ENCODE results near the gene TNNC1.
A peak's percentile ranks its signal among the peaks of the same experiment; 100 is the strongest.

TNNC1 gene

DNA sequence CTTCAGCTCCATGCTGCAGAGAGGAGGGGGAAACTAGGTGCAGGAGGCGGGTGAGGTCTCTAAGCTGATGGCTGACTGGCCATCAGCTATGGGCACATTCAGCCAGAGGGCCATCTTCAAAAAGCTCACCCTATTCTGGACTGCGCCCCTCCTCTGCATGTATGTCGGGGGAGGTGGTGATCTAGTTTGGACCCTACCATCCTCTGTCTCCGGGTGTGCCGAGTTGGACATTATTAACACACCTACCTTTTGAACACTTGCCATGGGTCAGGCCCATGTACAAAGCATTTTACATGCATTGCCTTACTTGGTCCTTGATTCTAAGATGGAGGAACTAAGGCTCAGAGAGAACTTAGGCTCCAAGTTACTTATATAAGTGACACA, 3.0 kb upstream of the TNNC1 start:
- no peak for DNase-seq

DNA sequence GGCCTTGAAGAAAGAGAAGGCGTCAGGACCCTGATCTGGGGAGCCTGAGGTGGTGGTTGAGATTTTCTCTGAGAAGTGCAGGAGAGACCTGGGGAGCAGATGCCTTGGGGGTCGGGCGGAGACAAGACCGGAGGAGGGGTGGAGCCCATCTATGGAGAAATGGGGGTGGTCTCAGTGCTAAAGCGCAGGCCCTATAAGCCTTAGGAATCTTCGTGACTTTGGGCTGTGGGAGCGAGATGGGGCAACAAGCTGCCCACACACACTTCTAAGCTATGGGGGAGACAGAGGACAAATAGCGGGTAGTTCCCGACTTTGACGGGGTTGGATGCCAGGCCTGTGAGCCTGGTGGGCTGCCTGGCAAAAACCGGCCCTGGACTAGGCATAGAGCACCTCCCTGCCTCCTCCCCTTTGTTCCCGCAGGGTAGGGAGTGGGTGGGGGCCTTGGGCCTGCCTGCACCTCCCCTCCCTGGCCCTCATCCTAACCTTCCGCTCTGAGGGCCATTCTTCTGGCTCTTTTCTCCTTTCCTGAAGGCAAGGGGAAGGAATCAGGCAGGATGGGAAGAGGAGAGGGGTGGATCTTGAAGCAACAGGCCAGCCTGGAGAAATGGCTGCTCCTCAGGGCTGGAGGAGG, 2.4 kb upstream of the TNNC1 start:
- no peak for DNase-seq

DNA sequence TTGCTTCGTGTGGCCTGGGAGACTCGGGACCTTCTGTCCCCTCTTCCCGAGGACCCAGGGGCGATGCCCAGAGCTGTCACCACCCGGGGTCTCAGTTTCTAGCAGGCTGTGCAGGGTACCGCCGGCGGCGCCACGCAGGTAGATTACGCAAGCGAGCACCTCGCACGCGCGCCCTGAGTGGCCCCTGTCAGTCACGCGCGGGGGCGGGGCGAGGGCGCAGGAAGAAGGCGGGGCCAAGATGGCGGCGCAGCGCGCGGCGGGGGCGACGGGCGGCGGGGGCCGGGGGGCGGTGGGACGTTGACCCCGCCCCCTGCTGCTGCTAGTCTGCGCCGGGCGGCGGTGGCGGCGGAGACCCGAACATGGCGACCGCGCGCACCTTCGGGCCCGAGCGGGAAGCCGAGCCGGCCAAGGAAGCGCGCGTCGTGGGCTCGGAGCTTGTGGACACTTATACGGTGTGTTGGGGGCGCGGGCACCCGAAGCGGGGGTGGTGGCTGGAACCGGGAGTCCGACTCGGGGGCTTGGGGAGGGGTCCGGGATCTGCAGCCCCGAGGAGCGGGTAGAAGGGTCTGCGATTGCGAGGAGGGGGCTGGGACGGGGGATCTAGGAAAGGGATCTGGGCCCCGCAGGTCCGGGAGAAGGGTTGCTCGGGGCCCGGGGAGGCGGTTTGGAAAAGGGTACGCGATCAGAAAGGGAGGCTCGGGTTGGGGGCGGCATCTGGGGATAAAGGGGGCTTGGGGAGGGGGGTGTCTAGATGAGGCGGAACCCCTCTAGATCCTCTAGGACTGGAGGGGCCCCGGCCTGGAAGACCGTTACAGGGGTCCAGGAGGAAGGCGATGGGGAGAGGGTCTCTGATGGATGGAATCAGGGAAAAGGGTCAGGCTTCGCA, 1.7 kb upstream of the TNNC1 start, which contains the start of gene NISCH:
Gene NISCH (plus strand): TSS at position 322 of the 886 bp plus-strand sequence. CDS start 38 bp downstream, at position 360.
- peak; percentile 68 for DNase-seq

DNA sequence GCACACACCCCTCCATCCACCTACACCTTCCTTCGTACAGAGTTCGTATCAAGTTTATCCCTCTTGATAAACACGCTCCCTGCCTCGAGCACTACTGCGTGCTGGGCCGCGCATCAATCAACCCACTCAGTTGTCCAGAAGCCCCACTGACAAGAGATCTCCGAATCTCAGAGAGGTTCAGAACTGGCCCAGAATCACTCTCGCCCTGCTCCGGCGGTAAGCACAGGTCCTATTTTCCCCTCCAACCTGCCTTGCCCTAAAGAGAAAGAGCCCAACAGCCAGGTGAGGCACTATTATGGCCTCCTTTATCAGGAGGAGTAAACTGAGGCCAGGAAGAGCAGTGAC, 1.1 kb upstream of the TNNC1 start:
- no peak for DNase-seq

DNA sequence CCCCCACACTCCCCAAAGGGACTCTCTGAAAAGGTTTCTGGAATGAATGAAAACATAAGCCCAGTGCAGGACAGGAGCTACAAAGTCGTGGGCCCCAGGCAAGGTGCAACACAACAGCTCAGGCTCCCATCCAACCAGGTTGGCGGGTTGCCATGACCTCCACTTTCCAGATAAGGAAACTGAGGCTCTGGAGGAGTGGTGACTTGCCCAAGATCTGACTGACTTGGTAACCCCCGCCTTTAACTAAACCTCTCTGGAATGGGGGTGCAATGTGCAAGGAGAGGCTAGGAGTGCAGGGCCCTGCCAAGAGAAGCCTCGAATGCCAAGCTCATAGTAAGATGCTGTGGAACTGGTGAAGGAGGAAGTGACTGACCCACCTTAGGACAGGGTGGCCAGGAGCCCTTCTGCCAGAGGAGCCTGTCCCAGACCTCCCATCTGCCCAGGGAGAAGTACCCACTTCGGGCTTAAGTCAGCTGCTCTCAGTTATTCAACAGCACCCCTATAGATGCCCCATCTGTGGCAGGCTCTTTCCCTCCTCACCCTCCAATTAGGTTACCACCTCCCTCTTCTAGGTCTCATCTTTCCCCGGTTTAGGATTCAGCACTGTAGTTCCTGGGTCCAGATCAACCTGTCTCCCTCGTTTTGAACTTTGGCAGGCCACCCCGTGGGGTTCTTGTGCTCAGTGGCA, 553 bp upstream of the TNNC1 start:
- no peak for DNase-seq

DNA sequence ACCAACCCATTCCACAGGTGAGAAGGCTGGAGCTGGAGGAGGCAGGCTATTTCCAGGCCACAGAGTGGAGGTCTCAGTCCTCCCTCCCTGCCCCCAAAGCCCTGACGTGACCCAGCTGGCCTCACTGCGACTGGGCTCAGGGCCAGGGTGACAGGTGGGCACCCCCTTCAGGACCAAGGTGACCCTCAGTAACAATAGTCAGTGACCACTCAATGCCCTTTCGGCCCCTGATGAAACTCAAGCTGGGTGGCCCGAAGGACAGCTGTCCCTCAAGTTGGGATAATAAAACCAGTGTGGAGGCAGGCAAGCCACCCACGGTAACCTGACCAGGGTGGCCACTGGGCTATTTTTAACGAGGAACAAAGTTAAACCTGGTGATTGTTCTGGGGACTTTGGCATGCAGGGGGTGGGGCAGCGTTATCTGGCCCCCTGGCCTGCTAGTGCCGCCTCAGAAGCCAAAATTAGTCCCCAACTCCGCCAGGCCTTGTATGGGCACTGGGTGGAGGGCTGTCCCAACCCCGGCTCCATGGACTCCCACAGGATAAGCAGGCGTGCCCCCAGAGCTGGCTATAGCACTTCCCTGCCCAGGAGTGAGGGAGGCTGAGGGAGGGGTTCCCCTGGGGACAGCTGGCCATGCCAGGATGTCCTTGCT, 1.1 kb downstream of the TNNC1 start:
- DNase-seq: no peak

DNA sequence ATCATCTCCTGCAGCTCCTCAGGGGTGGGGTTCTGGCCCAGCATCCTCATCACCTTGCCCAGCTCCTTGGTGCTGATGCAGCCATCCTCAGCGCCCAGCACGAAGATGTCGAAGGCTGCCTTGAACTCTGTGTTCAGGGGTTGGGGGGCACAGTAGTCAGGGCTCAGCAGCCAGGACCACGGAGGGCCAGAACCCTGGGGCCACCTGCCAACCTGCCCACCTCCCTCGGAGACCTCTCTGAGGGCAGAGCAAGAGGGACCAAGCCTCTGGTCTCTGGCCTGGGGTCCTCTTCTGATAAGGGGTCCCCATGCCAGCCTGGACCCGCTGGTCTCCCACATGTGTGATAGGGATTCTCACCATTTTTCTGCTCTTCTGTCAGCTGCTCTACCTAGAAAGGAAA, 1.7 kb downstream of the TNNC1 start:
- DNase-seq: no peak

DNA sequence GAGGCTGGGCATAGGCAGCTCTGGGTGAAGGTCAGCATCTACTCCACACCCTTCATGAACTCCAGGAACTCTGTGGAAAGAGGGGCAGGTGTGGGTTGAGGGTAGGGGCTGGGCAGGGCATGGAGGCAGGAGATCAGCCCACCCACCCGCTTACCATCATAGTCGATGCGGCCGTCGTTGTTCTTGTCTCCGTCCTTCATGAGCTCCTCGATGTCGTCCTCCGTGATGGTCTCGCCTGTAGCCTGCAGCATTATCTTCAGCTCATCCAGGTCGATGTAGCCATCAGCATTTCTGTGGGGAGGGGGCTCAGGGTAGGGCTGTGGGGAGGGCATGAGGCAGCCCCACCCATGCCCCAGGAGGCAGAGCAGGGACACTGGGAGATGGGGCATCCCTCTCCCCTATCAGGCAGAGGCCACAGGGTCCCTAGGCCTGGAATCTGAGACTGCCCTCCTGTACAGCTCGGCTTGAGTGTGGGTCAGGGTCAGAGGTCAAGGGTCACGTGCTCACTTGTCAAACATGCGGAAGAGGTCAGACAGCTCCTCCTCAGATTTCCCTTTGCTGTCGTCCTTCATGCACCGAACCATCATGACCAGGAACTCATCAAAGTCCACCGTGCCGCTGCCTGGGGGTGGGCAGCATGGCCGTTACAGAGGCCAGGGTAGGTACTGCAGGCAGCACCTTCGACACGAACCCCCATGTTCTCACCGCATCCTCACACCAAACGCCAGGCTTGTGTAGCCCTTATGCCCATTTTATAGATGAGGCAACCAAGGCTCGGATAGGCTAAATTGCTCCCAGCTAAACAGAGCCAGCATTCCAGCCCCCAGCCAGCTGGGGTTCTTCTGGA, 2.4 kb downstream of the TNNC1 start:
- no peak for DNase-seq

DNA sequence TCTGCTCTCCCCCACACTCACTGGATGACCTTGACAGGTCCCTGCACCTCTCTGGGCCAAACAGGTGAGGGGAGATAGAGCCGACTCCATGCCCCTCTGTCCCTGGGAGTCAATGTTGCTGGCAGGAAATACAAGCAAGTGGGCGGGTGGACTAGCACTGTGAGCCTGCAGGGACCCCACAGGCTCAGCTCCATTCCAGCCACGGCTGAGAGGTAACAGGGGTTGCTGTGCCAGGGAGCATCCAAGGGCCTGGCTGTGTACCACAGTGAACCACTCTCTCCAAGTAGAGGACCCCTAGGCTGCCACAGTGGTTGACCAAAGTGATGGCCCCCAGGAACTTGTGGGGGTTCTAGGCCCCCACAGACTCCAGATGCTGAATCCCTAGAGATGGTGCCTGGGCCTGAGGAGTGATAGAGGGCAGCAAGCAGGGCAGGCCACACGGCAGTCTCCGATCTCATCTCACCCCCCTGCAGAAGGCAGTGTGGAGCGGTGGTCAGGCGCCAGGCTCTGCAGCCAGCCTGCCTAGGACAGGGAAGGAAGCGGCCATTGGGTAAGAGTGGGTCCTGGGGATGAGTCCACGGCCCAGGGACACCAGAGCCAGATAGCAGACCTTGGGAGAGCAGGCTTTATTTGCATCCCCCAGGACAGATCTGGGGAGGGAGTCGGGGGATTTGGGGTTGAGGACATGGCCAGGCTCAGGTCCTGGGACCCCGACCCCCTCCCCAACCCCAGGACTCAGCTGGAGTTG, 3.2 kb downstream of the TNNC1 start:
- no peak for DNase-seq

DNA sequence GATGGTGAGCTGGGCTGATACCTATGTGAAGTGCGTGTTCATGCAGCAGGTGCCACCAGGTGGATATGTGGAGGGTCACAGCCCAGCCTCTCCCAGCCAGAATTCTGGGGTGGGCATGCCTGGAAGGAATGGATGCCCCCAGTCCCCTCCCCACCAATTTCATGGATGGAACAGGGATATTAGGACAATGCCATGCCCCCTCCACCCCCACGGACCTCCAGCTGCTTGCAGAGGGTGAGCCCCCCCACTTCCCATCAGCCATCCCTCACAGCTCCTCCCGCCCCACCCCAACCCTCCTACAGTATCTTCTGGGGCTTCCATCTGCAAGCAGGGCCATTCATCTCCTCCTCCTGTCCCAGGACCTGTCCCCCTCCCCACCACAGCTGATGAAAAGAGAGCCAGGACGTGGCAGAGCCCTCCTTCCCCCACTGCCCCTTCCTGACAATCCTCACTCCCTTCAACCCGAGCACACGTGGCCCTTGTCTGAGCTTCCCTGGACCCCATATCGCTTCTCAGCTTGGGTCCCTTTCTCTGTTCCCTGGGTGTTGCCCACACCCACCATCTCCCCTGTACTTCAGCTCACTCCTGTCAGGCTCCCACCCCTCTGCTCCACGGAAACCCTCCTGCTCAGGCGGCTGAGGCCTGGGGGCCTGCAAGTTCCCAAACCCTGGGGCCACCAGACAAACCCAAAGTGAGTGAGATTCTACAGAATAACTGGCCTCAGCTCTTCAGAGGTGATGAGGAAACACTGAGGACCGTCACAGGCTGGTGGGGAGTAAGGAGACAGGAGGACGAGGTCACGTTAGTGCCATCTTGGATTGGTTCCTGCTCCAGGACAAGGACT, 6.1 kb downstream of the TNNC1 start:
- no peak for DNase-seq

DNA sequence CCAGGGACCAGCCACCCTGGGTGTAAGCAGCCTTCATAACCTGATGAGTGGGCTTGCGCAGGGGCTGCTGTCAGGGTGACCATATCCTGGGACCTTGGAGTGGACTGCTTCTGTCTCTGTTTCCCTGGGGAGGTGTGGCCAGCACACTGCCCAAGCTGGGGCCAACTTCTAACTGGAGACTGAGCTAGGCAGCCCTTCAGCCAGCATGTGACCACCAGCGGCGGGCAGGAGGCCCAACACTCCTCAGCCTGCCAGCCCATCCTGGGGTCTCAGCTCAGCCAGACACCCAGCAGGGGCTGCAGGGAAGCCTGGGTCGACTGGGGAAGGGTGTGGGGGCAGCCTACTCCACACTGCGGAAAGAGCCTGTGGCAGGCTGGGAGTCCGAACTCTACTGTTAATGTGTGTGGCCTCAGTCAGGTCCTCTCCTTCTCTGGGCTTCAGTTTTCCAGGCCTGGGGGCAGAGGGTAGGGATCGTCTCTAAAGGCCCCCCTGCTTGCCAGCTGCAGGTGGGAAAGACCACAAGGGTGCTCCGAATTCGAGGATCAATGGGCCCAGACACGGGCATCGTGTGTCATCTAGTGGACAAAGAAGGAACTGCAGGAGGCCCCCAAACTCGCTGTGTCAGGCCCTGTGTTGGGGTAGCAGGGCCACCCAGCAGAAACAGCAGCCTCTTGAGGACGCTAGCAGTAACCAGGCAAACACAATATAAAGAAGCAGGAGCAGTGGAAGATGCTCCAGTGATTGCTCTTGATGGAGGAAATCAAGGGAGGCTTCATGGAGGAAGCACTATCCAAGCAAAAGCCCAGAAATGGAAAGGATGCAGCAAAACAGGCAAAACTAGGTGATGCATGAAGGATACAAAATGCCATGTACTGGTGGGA, 7.0 kb downstream of the TNNC1 start:
- DNase-seq: peak; percentile 2

DNA sequence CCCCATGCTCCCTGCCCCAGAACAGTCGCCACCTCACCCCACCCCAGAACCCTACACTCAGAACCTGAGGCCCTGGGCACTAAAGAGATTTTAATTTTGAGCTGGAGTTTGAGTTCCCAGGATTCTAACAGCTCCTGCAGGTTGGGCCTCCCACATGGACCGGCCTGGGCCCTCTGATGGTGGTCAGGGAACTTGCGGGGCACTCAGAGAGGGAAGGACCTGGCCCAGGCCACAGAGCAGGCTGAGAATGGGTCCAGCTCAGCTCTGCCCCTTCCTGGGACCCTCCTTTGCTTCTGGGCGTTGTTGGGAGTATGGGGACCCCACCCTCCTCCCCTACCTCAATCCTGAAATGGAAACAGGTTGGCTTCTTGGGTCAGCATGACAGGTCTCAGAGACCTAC, 7.8 kb downstream of the TNNC1 start:
- DNase-seq: no peak

DNA sequence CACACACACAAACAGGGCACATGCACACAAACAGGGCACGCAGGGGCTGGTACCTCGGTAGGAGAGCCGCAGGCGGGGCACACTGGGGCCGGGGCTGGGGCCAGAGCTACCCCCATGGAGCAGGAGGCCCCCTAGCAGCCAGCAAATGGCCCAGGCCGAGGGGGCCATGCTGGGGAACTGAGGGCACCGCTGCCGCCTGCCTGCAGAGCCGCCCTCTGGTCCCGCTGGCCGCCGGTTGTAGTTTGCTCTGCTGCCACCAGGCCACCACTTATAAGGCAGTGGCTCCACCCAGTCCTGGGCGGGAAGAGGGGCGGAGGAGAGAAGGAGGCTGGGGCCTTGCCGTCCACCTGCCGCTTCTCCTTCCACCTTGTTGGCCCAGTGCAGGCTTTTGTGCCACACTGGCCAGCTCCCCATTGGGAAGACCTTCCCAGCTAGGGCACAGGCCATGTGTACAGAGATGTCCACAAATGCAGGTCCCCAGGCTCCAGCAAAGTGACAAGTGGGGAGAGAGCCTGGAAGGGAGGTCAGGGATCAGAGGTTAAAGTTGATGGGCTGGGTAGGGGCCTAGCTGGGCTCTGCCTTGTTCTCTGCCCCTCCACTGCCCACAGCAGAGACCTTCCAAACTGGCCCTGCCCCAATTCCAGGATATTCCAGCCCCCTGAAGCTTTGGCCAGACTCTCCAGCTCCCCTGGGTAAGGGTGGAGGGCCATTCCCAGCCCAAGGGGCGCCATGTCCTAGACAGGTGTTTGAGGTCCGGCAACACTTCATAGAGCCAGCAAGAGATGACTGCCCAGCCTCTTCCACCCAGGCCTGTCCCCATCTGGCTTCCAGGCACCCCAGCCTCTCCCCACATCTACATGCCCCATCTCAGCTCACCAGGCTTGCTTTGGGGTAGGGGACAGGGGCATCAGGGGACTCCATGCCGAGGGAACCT, 8.7 kb downstream of the TNNC1 start, which contains the start of gene SEMA3G:
Gene SEMA3G (minus strand): TSS at position 244 of the 934 bp plus-strand sequence. CDS start 76 bp downstream, at position 168.
- peak; percentile 22 for DNase-seq

DNA sequence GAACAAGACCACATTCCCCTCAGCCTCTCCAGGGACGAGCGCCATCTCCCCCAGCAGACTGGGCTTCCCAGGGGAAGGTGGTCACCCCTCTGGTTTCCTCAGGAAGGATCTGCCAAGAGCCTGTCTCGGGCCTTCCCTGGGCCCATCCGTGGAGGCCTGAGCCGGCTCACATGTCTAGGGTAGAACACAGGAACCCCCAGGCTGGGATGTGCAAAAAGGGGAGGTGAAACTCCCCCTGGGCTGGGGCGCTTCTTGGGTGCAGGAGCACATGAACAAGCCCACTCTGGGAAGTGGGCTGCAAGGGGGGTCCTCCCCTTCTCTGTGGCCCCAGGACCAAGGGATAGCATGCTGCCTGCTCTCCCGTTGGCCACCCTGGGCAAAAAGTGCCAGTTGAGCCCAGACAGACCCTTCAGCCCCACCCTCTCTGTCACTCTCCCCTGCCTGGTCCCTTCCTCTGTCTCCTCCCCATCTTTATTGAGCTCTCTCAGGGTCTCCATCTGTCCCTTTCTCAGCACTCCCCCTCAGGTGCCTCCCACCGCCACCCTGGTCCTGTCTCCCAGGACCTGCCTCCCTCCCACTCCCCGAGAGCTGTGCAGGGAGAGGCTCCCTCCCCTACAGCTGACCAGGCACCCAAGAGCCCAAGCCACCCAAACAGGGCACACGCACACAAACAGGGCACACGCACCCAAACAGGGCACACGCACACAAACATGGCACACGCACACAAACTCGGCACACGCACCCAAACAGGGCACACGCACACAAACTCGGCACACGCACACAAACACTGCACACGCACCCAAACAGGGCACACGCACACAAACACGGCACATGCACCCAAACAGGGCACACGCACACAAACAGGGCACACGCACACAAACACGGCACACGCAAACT, 9.8 kb downstream of the TNNC1 start:
- no peak for DNase-seq

DNA sequence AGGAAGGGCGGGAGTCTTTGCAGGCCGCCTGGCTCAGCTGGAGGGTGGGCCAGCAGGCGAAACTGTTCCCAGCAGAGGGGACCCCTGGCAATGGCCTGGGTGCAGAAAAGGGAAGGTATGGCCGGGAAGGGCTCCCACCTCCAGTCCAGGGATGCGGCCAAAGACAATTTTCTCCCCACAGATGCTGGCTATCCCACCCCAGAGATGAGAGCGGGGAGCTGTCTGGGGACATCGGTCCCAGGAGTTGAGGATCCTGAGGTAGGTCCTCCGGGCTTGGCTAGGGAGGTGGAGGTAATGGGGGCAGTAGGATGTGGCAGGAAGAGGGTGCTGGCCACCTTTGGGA, 10.6 kb downstream of the TNNC1 start:
- DNase-seq: no peak

DNA sequence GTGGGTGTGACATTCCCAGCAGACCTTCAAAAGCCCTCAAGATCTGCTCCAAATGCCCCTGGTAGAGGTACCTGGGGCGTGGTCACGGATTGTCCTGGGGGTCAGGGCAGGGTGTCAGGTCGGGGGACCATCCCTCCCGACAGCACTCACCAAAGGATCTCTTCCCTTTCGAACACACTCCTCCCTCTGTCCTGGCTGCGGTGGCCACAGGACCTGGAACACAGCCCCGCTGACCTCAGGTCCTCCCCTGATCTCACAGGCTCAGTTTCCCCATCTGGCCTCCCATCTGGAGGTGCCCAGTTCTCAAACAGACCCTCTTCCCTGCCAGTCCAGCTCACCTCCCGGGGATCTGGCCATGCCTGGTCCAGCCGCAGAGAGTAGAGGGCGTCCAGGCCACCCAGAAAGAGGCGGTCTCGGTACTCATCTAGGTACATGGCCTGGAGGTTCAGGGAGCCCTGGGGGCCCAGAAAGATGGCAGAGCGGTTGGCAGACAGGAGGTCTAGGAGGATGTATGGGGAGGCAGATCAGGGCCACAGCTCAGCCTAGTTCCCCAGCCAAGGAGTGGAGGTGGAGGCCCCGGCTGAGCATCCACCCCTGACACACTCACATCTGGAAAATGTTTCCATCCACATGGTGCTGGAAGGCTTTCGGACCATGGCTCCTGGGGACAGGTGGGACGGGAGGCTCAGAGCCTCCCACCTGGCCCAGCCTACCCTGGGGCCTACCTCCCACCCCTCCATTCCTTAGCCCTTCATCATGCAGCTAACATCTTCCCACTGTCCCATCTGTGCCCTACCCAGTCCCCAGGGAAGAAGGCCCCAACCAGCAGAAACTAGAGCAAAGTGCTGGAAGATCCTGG, 11.2 kb downstream of the TNNC1 start:
- no peak for DNase-seq

Measured in NCI-H774 (cell line).